ENCODE measurements around the gene ITGBL1. TPM values are rescaled to one million over a fixed set of nuclear protein-coding genes. Genes with fewer than 3 reads are reported as not detected.
A peak's percentile ranks its signal among the peaks of the same experiment; 100 is the strongest.
"Not testable (repeated sequence)": the region's sequence is repeated elsewhere in the genome, so short reads cannot be mapped to it uniquely, and the experiment has no call there.

Gene ITGBL1
- total RNA-seq, 1 experiment from 2014 or later, result 55.3 TPM

- peak; percentile 67 for DNase-seq (ENCODE audit: low spot score)
These were observed 60.2 kb downstream of the ITGBL1 start for GRCh38 chr13:101512650-101513049.

- no peak for DNase-seq (ENCODE audit: low spot score)
These were observed 61.6 kb downstream of the ITGBL1 start for GRCh38 chr13:101514100-101514499.

- DNase-seq (ENCODE audit: low spot score), result peak; percentile 63
These were observed 62.3 kb downstream of the ITGBL1 start for GRCh38 chr13:101514695-101515275.

- DNase-seq (ENCODE audit: low spot score), result no peak
These were observed 63.0 kb downstream of the ITGBL1 start for GRCh38 chr13:101515504-101515903.

- no peak for DNase-seq (ENCODE audit: low spot score)
These were observed 63.8 kb downstream of the ITGBL1 start for GRCh38 chr13:101516262-101516661.

- peak; percentile 94 for DNase-seq (ENCODE audit: low spot score)
These were observed 68.2 kb downstream of the ITGBL1 start for GRCh38 chr13:101520672-101521071.

- no peak for DNase-seq (ENCODE audit: low spot score)
These were observed 68.9 kb downstream of the ITGBL1 start for GRCh38 chr13:101521371-101521770.

- no peak for DNase-seq (ENCODE audit: low spot score)
These were observed 70.1 kb downstream of the ITGBL1 start for GRCh38 chr13:101522607-101523006.

GRCh38 chr13:101523154-101524131 is 71.0 kb downstream of the ITGBL1 start:
- DNase-seq (ENCODE audit: low spot score), result peak; percentile 87

GRCh38 chr13:101527130-101527529 is 74.7 kb downstream of the ITGBL1 start:
- DNase-seq (ENCODE audit: low spot score), result no peak

GRCh38 chr13:101529422-101529821 is 76.9 kb downstream of the ITGBL1 start:
- DNase-seq (ENCODE audit: low spot score), result peak; percentile 91

- DNase-seq (ENCODE audit: low spot score), result no peak
These were observed 77.8 kb downstream of the ITGBL1 start for GRCh38 chr13:101530293-101530692.

GRCh38 chr13:101535192-101535746 is 82.8 kb downstream of the ITGBL1 start:
- DNase-seq (ENCODE audit: low spot score), result no peak

GRCh38 chr13:101536079-101536478 is 83.6 kb downstream of the ITGBL1 start:
- DNase-seq (ENCODE audit: low spot score), result no peak

- DNase-seq (ENCODE audit: low spot score), result not testable (repeated sequence)
These were observed 92.1 kb downstream of the ITGBL1 start for GRCh38 chr13:101544544-101544943.

GRCh38 chr13:101544979-101545378 is 92.5 kb downstream of the ITGBL1 start:
- DNase-seq (ENCODE audit: low spot score), result no peak

- peak; percentile 35 for DNase-seq (ENCODE audit: low spot score)
These were observed 93.0 kb downstream of the ITGBL1 start for GRCh38 chr13:101545521-101545920.

GRCh38 chr13:101552286-101552685 is 99.8 kb downstream of the ITGBL1 start:
- no peak for DNase-seq (ENCODE audit: low spot score)

GRCh38 chr13:101552786-101553185 is 100.3 kb downstream of the ITGBL1 start:
- no peak for DNase-seq (ENCODE audit: low spot score)

- DNase-seq (ENCODE audit: low spot score), result peak; percentile 15
These were observed 102.1 kb downstream of the ITGBL1 start for GRCh38 chr13:101554420-101555125.

GRCh38 chr13:101555610-101556009 is 103.1 kb downstream of the ITGBL1 start:
- no peak for DNase-seq (ENCODE audit: low spot score)

- DNase-seq (ENCODE audit: low spot score), result peak; percentile 21
These were observed 104.2 kb downstream of the ITGBL1 start for GRCh38 chr13:101556676-101557123.

All from A172 (cell line).